A549 (cell line): ENCODE measurements around the gene GBGT1.
A peak's percentile ranks its signal among the peaks of the same experiment; 100 is the strongest.

Experiments used
- CTCF ChIP-seq: fragments of >200 bp; sonication (Bioruptor Twin); formaldehyde crosslinking; IDR thresholded peaks from 3 replicates; pipeline ENCODE4 v1.5.1; 2016
- JUN ChIP-seq, 2 experiments: fragments of >200 bp; sonication (Bioruptor Twin); formaldehyde crosslinking; IDR thresholded peaks; 2 replicates in 1 of 2; 3 replicates in 1 of 2; pipeline ENCODE4 v1.6.1; 2016 to 2017
- MAX ChIP-seq: IDR thresholded peaks from 2 replicates; pipeline ENCODE4 v1.6.1; 2012
- POLR2A ChIP-seq: IDR thresholded peaks from 2 replicates; pipeline ENCODE4 v1.6.1; 2012; ENCODE audit warnings: mild to moderate bottlenecking, low read length
- RFX5 ChIP-seq: fragments of 450-650 bp; IDR thresholded peaks from 2 replicates; pipeline ENCODE4 v1.7.1; 2014; ENCODE audit warnings: antibody characterized with exemption, mild to moderate bottlenecking, moderate library complexity
- SREBF2 ChIP-seq: fragments of 450-650 bp; IDR thresholded peaks from 2 replicates; pipeline ENCODE4 v1.6.1; 2014; ENCODE audit warnings: mild to moderate bottlenecking, moderate library complexity
- TF ChIP-seq, protein P1 (sequence below): fragments of 450-650 bp; IDR thresholded peaks from 2 replicates; pipeline ENCODE4 v1.6.1; 2014; ENCODE audit warnings: antibody characterized with exemption

DNA sequence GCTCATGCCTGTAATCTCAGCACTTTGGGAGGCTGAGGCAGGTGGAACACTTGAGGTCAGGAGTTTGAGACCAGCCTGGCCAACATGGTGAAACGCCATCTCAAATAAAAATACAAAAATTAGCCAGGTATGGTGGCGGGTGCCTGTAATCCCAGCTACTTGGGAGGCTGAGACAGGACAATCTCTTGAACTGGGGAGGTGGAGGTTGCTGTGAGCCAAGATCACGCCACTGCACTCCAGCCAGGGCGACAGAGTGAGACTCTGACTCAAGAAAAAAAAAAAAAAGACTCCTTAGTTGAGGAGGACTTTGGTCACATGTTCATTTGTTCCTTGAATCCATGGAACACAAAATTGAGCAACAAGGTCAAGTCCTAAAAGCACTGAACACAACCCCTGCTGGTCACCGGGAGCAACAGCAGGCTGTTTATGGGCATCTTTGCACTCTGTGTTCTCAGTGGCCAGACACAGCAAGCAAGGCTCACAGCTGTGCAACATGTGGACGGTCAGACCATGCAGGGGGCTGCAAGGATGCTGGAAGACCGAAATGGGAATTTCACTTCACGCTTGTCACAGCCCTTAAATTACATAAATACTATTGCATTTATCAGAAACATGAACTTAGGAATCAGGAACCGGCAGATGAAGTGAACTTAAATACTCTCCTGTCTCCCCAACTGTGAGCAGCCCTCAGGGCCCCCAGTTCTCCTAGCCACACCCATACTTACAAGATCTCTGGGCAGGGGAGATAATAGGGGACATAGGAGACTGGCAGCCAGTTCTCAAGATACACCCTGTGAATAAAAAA, 2.8 kb downstream of the GBGT1 start:
- TF ChIP-seq MAX (peak; percentile 26; the same call in 1 of the 2 replicates), POLR2A (no peak), JUN (IDR thresholded peaks at IDR 0.05) (no peak), CTCF (peak; percentile 47), RFX5 (no peak), SREBF2 (no peak)
- TF ChIP-seq, protein P1, sequence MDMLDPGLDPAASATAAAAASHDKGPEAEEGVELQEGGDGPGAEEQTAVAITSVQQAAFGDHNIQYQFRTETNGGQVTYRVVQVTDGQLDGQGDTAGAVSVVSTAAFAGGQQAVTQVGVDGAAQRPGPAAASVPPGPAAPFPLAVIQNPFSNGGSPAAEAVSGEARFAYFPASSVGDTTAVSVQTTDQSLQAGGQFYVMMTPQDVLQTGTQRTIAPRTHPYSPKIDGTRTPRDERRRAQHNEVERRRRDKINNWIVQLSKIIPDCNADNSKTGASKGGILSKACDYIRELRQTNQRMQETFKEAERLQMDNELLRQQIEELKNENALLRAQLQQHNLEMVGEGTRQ: peak; percentile 75
